H1 (cell line): ENCODE results near the gene ASAP2. TPM values are rescaled to one million over a fixed set of nuclear protein-coding genes. Genes with fewer than 3 reads are reported as not detected.

Experiments used
- RFX5 ChIP-seq: IDR thresholded peaks from 2 replicates; pipeline ENCODE4 v1.6.1; 2011; ENCODE audit warnings: low read depth, low read length, improper control_type of control experiment, borderline replicate concordance
- polyA plus RNA-seq, 7 experiments: library from polyadenylated mRNA; depleted of rRNA in 3 of 7; stranded (reverse) in 5 of 7; unstranded in 2 of 7; fragments of >200 nt in 5 of 7; fragments of 200-250 nt in 2 of 7; gene quantifications; 1 replicate in 5 of 7; 2 replicates in 1 of 7; 4 replicates in 1 of 7; pipeline versions ENCODE4 v1.2.1 to v1.2.3, GENCODE V29; 2011 to 2013; ENCODE audit warnings: missing spikeins in 2 of 7, mixed read lengths in 2 of 7
- total RNA-seq: library from RNA; stranded (reverse); fragmentation: NEBNext Ultra II Directional; extraction: Animal tissue kit (Norgen Biotek cat#: 25700); gene quantifications from 2 replicates; pipeline ENCODE4 v1.2.1, GENCODE V29; 2021
- TF ChIP-seq, protein P1 (sequence below): IDR thresholded peaks from 2 replicates; pipeline ENCODE4 v1.6.1; 2011; ENCODE audit warnings: low read length, improper control_type of control experiment

The ASAP2 gene
- total and polyA plus RNA-seq, 2 of the 8 experiments (the other 6 are each of a cell fraction or from before 2014, with no cell fraction given): 10.2 to 18.7 TPM

DNA sequence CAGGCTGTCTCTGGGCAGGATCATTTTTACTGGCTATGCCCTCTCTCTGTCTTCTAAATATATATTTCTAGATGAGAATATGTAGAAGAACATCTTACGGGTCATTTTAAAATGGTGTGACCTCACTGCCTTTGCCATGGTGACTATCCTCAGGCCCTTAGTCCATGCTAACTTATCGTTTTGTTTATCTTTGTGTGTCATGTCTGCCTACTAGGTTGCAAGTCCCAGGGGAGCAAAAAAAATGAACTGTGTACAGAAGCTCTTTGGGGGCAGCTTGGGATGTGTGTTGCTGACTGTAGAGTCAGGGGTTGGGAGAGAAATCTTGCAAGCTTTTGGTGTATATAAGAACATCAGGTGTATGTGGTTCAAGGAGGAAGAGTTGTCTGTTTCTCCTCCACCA lies 227.9 kb downstream of the ASAP2 start (continued):
- TF ChIP-seq, protein P1, sequence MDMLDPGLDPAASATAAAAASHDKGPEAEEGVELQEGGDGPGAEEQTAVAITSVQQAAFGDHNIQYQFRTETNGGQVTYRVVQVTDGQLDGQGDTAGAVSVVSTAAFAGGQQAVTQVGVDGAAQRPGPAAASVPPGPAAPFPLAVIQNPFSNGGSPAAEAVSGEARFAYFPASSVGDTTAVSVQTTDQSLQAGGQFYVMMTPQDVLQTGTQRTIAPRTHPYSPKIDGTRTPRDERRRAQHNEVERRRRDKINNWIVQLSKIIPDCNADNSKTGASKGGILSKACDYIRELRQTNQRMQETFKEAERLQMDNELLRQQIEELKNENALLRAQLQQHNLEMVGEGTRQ: no peak
- TF ChIP-seq RFX5: no peak
